Parathyroid adenoma (tissue), 2 donors: ENCODE measurements around the gene C11orf98.

ENCODE experiments used
- H2AFZ ChIP-seq: fragments of 300-600 bp; sonication (generic); one replicate; pipeline ENCODE4 v1.7.0; 2017; ENCODE audit warnings: antibody characterized with exemption, mild to moderate bottlenecking
- H3K27ac ChIP-seq: fragments of 300-600 bp; sonication (generic); one replicate; pipeline ENCODE4 v1.7.0; 2017
- H3K27me3 ChIP-seq: fragments of 300-600 bp; sonication (generic); one replicate; pipeline ENCODE4 v1.7.0; 2017; ENCODE audit warnings: low read length; ENCODE audit not compliant: control insufficient read depth, insufficient read depth
- H3K36me3 ChIP-seq: fragments of 300-600 bp; sonication (generic); one replicate; pipeline ENCODE4 v1.7.0; 2017; ENCODE audit warnings: low read length; ENCODE audit not compliant: control insufficient read depth, insufficient read depth
- H3K4me1 ChIP-seq: fragments of 300-600 bp; sonication (generic); one replicate; pipeline ENCODE4 v1.7.0; 2017; ENCODE audit warnings: control low read depth
- H3K4me2 ChIP-seq: fragments of 300-600 bp; sonication (generic); one replicate; pipeline ENCODE4 v1.7.0; 2017; ENCODE audit warnings: low read length
- H3K4me3 ChIP-seq: fragments of 300-600 bp; sonication (generic); one replicate; pipeline ENCODE4 v1.7.0; 2017; ENCODE audit warnings: low read depth, low read length
- H3K79me2 ChIP-seq: fragments of 300-600 bp; sonication (generic); one replicate; pipeline ENCODE4 v1.7.0; 2017; ENCODE audit warnings: control low read depth
- H3K9ac ChIP-seq: fragments of 300-600 bp; sonication (generic); one replicate; pipeline ENCODE4 v1.7.0; 2017; ENCODE audit warnings: mild to moderate bottlenecking
- H3K9me3 ChIP-seq: fragments of 300-600 bp; sonication (generic); one replicate; pipeline ENCODE4 v1.7.0; 2017; ENCODE audit warnings: low read length; ENCODE audit not compliant: control insufficient read depth
- CTCF ChIP-seq: fragments of 300-600 bp; sonication (generic); IDR thresholded peaks from one replicate; pipeline ENCODE4 v1.7.0; 2017; ENCODE audit warnings: antibody characterized with exemption, mild to moderate bottlenecking
- donor health status: primary hyperparathyroidism.

The C11orf98 gene

GRCh38 chr11:62648967-62649364 lies 16.0 kb downstream of the C11orf98 start:
- H3K4me3 ChIP-seq, result no peak overlapping the region
- H3K4me1 ChIP-seq, result peaks cover 3% of the 10 kb centered on the region
- no peaks in the 10 kb centered on the region for H3K9me3 ChIP-seq
- no peaks in the 10 kb centered on the region for H3K27me3 ChIP-seq
- H3K79me2 ChIP-seq, result peaks cover 13% of the 10 kb centered on the region
- no peak overlapping the region for H3K4me2 ChIP-seq
- no peak overlapping the region for H2AFZ ChIP-seq
- H3K36me3 ChIP-seq, result no peaks in the 10 kb centered on the region
- H3K27ac ChIP-seq, result no peak overlapping the region
- H3K9ac ChIP-seq, result no peak overlapping the region
- no peak for TF ChIP-seq CTCF

GRCh38 chr11:62648185-62648966 lies 16.6 kb downstream of the C11orf98 start:
- H3K4me2 ChIP-seq, result no peak overlapping the region
- H2AFZ ChIP-seq, result no peak overlapping the region
- TF ChIP-seq CTCF, result no peak
- H3K4me3 ChIP-seq, result no peak overlapping the region
- no peak overlapping the region for H3K27ac ChIP-seq
- no peaks in the 10 kb centered on the region for H3K9me3 ChIP-seq
- no peaks in the 10 kb centered on the region for H3K36me3 ChIP-seq
- peaks cover 3% of the 10 kb centered on the region for H3K4me1 ChIP-seq
- no peaks in the 10 kb centered on the region for H3K27me3 ChIP-seq
- H3K79me2 ChIP-seq, result peaks cover 14% of the 10 kb centered on the region
- no peak overlapping the region for H3K9ac ChIP-seq

- no peaks in the 10 kb centered on the region for H3K36me3 ChIP-seq
- no peaks in the 10 kb centered on the region for H3K9me3 ChIP-seq
- peaks cover 3% of the 10 kb centered on the region for H3K4me1 ChIP-seq
- no peak overlapping the region for H3K4me3 ChIP-seq
- no peak for TF ChIP-seq CTCF
- H3K27me3 ChIP-seq, result no peaks in the 10 kb centered on the region
- peaks cover 12% of the 10 kb centered on the region for H3K79me2 ChIP-seq
- H3K9ac ChIP-seq, result no peak overlapping the region
- no peak overlapping the region for H3K27ac ChIP-seq
- H3K4me2 ChIP-seq, result no peak overlapping the region
- H2AFZ ChIP-seq, result no peak overlapping the region
Observed at GRCh38 chr11:62647609-62648005, 17.4 kb downstream of the C11orf98 start.

- peaks cover 10% of the 10 kb centered on the region for H3K79me2 ChIP-seq
- no peak overlapping the region for H2AFZ ChIP-seq
- no peaks in the 10 kb centered on the region for H3K9me3 ChIP-seq
- H3K36me3 ChIP-seq, result no peaks in the 10 kb centered on the region
- no peak overlapping the region for H3K9ac ChIP-seq
- TF ChIP-seq CTCF, result no peak
- H3K4me3 ChIP-seq, result no peak overlapping the region
- no peak overlapping the region for H3K4me2 ChIP-seq
- no peaks in the 10 kb centered on the region for H3K27me3 ChIP-seq
- peaks cover 3% of the 10 kb centered on the region for H3K4me1 ChIP-seq
- H3K27ac ChIP-seq, result no peak overlapping the region
Observed at GRCh38 chr11:62646825-62647608, 18.0 kb downstream of the C11orf98 start.
